Head of caudate nucleus (tissue), 42 donors: Measurements from ENCODE around the gene CEP20.
"Not testable (repeated sequence)": the region's sequence is repeated elsewhere in the genome, so short reads cannot be mapped to it uniquely, and the experiment has no call there.

Experiments
- DNase-seq, 42 donors: peaks; one replicate each; pipeline versions ENCODE4 v3.0.0 to v3.0.0-alpha.2; 2020 to 2021; ENCODE audit warnings: mixed read lengths in 7 of 42
- intact Hi-C: fragments of 100-400 bp; cut with DNase I; formaldehyde crosslinking; loops from one replicate; pipeline ENCODE4 v1.15.0; 2022

CEP20 gene

DNA sequence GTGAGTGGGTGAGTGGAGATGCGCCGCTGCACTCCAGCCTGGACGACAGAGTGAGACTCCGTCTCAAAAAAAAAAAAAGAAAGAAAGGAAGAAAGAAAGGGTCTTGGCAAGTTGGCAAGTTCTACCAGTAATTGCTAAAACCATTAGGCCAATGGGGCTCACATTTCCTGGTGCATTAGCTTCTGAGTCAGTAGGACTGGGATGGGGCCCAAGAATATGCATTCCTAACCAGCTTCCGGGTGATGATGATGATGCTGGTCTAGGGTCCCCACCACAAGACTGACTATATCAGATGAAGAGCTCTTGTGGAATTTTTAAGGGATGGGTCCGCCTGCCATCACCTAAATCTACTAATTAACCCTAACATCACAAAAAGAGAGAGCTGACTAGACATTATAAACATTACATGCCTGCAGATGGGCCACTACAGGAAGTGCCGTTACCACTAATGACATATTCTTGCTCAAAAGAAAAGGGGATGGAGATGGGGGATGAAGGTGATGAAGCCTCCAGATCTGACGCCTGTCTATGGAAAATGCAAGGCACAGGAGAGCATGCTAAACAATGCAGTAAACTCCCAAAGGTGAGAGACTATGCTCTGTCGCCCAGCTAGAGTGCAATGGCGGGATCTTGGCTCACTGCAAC is 44.6 kb downstream of the CEP20 start:
- no peak for DNase-seq
- intact Hi-C loops: no loop called here

DNA sequence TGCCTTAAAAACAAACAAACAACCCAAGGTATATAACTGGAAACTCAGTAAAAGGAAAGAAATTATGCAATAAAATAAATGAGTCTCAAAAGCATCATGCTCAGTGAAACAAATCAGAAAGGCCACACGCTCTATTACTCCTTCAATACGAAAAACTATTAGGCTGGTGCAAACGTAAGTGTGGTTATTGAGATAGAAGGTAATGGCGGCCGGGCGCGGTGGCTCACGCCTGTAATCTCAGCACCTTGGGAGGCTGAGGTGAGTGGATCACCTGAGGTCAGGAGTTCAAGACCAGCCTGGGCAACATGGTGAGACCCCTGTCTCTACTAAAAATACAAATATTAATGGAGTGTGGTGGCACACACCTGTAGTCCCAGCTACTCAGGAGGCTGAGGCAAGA is 49.2 kb downstream of the CEP20 start:
- intact Hi-C loops, DNase-seq: not testable (repeated sequence)

DNA sequence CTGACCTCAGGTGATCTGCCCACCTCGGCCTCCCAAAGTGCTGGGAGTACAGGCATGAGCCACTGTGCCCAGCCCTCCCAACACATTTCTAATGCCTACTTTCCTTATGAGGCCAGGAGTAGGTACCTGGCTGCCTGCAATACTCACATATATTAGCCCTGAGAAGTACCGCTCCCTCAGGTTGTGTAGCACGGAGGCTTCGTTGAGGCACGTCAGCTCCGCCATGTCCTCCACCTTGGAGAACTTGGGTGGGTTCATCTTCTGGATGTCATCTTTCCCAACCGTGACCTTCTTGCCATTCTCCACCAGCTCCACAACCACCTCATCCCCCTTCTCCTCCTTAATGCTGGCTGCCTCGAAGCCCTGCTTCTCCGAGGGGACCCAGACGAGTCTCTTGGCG is 50.6 kb downstream of the CEP20 start:
- intact Hi-C loops: no loop called here
- no peak for DNase-seq

DNA sequence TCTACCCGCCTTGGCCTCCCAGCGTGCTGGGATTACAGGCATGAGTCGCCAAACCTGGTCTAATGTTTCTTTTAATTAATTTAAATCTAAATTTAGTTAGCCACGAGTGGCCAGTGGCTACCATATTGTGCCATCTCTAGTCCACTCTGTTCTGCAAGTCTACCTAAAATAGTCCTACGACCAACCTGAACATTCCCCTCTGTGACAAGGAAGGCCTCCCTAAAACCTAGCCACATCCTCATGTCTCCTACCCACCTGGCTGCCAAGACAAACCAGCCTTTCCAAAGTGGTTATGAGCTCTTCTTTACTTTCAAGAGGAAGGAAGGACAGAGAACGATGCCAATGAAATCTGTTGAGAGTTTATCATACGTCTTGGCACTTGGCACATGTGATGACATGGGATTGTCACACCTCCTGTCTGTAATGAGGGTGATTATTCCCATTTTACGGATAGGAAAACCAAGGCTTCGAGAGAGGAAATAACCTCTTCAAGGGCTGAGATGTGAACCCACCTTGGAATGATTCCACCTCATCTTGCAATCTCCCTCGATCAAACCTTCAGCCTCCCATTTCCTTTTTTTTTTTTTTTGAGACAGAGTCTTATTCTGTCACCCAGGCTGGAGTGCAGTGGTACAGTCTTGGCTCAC is 51.3 kb downstream of the CEP20 start:
- intact Hi-C loops: no loop called here
- DNase-seq: no peak

DNA sequence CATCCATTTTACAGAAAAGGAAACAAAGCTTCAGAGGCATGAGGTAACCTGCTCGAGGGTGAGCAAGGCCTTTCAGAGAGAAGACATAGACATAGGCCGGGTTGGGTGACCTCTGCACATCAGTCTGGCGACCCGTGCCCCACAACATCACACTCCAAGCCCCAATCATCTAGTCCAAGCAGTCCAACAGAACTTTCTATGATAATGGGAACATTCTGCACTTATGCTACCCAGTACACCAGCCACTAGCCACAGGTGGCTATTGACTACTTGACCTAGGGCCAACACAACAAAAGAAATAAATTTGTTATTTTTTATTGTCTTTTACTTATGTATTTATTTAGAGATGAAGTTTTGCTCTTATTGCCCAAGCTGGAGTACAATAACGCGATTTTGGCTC is 52.3 kb downstream of the CEP20 start:
- intact Hi-C loops: no loop called here

DNA sequence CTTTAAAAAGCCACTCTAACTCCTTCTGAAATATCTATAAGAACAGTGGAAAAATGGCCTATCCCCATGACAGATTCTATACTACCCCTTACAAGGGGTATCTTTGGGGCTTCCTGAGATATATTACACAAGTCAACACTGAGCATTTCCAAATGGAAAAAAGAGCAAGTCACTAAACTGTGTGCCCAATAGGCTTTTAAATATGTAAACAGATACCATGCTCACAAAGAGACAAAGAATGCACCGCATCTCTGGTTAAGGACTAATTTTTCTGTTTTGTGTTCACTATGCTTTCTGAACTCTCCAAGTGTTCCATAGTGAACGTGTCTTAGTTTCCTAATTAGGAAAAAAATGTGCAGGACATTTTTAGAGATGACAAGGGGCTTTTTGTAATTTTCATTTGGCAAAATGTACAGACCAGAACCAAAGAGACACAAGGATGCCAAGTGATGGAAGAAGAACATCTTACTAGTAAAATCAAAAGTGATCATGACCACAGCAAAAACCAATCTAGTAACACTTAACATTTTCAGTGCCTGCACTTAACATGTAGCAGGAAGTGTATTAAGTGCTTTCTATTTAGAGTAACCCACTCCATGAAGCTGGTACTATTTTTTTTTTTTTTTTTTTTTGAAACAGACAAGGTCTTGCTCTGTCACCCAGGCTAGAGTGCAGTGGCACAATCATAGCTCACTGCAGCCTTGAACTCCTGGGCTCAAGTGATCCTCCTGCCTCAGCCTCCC is 53.1 kb downstream of the CEP20 start:
- intact Hi-C loops: no loop called here
- no peak for DNase-seq

More for the DNA sequence above, 52.3 kb downstream of the CEP20 start:
- DNase-seq: no peak

DNA sequence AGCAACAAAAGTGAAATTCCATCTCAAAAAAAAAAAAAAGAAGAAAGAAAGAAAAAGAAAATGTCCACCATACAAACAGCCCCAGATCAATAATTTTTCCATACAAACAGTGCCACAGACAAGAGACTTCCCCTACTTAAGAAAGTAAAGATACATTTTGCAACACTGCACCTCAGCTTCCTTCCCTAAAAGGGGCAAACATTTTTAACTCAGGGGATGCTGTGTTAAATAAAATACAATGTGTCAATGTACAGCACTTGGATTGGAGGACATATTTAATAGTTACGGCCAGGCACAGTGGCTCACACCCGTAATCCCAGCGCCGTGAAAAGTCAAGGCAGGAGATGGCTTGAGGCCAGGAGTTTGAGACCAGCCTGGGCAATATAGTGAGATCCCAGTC is 53.9 kb downstream of the CEP20 start:
- intact Hi-C loops: no loop called here
- no peak for DNase-seq

DNA sequence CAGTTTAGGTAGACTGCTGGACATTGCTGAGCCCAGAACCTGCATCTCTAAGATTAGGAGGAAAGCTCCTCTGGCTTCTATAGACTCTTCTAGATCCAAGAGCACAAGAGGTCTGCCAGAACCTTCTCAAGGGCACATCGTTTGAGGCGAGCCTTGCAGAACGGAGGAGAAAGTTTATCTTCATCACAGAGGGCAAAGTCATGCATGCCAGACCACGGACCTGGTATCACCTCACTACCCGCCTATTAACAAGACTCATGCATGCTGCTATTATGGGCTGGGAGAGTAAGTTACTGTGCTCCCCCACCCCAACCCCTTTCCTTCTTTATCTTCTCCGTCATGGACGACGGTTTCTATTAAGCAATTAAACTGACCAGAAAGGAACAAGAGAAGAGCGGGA is 54.9 kb downstream of the CEP20 start:
- intact Hi-C loops: no loop called here
- no peak for DNase-seq

DNA sequence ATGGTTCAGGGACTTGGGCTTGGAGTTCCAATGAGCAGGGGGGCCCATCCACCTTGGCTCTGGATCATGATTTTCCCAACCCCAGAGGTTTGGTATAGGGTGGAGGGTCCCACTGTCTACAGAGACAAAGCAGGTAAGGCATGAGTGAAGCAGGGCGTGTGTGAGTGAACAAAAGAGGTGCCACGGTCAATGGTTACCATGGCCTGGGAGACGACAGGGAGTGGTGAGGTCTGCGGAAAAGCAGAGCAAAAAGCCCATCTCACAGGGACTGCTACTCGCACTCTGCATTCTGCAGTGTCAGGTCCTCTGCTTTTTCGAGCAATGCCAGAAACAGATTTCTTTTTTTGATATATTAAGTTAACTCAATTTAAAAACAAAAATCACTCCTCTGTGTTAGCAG is 56.2 kb downstream of the CEP20 start:
- no peak for DNase-seq
- intact Hi-C loops: no loop called here

DNA sequence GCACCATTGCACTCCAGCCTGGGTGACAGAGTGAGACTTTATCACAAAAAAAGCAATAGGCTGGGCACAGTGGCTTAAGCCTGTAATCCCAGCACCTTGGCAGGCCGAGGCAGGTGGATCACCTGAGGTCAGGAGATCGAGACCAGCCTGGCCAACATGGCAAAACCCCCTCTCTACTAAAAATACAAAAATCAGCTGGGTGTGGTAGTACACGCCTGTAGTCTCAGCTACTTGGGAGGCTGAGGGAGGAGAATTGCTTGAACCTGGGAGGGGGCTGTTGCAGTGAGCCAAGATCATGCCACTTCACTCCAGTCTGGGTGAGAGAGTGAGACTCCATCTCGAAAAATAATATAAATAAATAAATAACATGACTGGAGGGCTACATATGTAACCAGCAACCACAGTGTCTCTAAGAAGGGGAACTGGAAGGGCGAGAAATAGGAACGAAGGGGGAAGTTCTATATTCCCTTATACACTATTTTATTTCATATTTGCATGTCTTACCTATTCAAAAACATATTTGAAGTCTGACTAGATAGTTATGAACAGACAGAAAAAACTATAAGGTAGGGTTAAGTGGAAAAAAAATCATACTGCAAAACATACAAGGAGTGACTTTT is 57.5 kb downstream of the CEP20 start:
- DNase-seq: no peak
- intact Hi-C loops: no loop called here

DNA sequence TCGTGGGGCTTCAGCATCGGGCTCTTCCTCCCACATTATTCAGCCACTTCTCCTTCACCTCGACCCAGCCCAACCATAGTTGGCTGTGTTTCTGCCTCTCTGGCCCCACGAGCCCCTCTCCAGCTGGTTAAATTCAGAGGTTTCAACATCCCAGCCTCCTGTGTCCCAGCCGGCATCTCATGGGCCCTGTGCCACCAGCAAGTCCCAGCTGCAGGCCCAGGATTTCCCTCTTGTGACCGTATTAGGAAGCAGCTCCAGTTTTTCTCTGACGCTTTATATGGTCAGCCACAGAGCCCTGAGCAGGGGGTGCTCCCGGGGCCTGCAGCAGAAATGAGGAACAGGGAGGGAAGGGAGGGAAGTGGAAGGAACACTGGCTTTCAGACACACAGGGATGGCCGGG is 58.9 kb downstream of the CEP20 start:
- peak in 11 of 42 donors; percentile 1 to 30 (median 14) for DNase-seq
- intact Hi-C loops: no loop called here

DNA sequence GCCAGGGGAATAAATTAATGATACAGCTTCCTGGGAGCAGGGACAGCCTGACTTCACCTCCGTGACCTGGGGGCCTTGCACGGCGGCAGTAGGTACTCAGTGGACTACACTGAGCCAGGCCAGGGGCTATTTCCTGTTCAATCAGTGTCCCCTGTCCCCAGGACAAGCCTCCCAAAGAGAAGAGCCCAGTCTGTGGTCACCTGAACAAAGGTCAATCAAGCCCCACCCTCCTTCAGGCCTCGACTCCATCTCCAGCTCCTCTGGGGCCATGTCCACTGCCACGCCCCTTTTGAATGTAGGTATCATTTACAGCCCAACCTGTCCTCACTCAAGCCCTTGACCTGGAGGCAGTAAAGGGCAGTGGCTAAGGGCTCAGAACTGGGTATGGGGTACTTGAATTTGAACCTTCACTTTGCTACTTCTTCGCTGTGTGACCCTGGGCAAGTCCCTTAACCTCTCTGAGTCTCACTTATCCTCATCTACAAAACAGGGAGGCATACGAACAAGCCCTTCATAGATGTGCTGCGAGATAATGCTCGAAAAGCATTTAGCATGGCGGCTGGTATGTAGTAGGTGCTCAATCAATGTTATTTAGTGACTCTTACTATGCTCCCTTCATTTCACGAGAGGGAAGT is 60.6 kb downstream of the CEP20 start:
- DNase-seq: no peak
- intact Hi-C loops: no loop called here

DNA sequence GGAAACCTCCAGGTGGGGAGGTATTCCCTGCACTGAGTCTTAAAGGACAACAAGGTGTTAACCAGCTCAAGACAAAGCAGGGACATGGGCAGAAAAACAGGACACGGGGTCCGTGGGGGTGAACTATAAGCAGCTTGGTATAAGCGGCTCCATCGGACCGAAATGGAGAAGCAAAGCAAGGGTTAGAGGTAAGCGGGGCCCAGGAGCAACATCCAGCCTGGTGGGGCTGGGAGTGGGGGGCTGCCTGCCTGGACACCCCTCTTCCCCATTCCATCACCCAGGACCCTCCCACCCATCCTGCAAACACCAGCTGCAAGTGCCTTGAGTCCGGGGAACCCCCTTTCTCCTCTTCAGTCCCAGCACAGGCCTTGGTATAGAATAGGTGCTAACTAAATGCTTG is 61.1 kb downstream of the CEP20 start:
- intact Hi-C loops: no loop called here
- no peak for DNase-seq

DNA sequence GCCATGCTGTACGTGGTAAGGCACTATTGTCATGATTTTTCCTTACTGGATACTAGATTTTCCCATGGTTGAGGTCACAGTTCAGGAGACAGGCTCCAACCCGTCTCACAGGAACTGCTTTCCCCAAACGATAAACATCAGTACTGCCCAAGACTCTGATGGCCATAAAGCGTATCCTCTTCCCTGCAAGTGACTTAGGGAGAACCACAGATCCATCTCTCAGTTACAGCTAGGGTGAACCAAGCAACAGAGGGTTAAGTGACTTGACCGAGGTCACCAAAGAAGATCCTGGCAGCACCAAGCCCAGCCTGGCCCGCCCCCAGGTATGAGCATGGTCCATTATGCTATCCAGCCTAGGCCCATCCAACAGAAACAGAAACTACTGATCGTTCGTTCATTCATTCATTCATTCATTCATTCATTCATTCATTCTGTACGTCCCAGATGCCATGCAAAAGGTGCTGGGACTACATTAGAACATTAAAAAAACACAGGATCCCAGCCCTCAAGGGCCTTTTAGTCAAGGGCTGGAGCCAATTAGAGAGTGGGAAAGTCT is 62.6 kb downstream of the CEP20 start:
- no peak for DNase-seq
- intact Hi-C loops: no loop called here

DNA sequence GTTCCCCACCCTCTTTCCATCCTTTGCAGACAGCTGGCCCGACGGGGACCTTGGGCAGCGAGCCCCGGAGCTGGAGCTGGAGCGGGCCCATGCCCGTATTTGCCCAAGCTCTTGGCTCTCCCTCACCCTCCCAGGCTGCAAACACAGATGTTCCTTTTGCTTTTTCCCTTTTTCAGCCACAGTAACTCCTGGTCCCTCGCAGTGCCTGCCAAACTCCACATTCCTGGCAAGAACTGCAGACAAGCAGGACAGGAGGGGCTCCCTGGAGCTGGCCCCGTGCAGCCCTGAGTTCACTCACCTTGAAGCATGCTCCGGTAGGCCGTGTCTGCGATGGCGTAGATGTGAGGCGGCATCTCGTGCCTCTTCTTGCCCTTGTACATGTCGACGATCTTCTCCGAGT is 65.4 kb downstream of the CEP20 start:
- DNase-seq: peak in 14 of 42 donors; percentile 2 to 26 (median 9)
- intact Hi-C loops: no loop called here

DNA sequence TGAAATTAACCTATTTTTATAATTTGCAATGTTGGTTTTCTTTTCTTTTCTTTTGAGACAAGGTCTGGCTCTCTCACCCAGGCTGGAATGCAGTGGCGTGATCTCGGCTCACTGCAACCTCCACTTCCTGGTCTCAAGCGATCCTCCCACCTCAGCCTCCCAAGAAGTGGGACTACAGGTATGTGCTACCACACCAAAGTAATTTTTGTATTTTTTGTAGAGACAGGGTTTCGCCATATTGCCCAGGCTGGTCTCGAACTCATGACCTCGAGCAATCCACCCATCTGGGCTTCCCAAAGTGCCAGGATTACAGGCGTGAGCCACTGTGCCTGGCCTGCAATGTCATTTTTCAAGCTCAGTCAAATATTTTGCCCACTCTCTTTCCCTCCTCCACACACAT is 67.6 kb downstream of the CEP20 start:
- intact Hi-C loops: no loop called here
- no peak for DNase-seq

DNA sequence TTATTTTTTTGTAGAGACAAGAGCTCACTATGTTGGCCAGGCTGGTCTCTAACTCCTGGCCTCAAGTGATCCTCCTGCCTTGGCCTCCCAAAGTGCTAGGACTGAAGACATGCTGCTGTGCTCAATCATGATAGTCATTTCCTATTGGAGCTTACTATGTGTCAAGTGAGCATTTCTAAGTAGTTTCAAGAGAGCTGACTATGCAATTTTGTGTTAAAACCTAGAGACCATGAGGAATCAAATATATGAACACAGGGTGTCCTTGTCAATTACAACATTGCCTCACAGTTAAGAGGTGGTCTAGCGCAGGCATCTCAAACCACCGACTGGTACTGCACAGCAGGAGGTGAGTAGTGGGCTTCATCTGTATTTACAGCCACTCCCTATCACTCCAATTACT is 69.4 kb downstream of the CEP20 start:
- intact Hi-C loops: no loop called here
- no peak for DNase-seq

DNA sequence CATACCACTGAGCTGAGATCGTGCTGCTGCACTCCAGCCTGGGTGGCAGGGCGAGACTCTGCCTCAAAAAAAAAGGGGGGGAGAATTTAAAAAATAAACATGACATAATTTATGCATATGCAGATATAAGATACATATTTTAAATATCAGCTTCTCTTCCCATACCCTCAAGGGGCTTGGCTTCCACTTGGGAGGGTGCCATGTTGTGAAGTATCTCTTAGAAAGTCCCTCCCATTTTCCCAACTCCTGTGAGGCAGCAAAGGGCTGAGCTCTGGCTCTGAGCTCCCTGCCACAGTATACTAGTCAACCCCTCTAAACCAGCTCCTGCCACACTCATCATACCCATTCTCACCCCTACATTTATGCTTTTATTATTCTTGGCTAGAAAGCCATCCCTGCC is 71.0 kb downstream of the CEP20 start:
- intact Hi-C loops: no loop called here
- no peak for DNase-seq

DNA sequence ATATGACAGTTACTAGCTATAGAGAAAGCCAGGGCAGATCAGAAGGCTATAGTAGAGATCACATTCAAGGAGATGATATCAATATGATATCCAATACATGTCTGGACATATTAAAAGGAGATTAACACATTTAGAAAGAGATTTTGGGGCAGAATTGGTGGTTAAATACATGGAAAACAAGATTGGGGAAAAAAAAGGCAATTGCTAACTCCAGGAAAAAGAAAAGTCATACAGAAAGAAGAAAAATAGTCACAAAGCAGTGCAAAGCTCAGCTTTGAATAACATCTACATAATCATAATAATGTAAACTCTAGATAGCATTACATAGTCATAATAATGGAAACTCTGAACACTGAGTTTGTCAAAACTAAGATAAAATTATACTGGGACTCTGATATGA is 72.2 kb downstream of the CEP20 start:
- intact Hi-C loops: no loop called here
- DNase-seq: no peak
